ENCODE measurements around the gene FBXO10.

GRCh38 chr9:37520641-37521040 is 55.5 kb downstream of the FBXO10 start:
- TF ChIP-seq CTCF (IDR thresholded peaks at IDR 0.05) (no peak), POLR2AphosphoS5 (IDR thresholded peaks at IDR 0.05) (no peak), POLR2A (IDR thresholded peaks at IDR 0.05) (no peak)
